Astrocyte of the cerebellum (primary cell): Measurements from ENCODE around the gene CTDNEP1.
A peak's percentile ranks its signal among the peaks of the same experiment; 100 is the strongest.
"Not testable (repeated sequence)": the region's sequence is repeated elsewhere in the genome, so short reads cannot be mapped to it uniquely, and the experiment has no call there.

Experiments used
- DNase-seq: peaks from one replicate; pipeline ENCODE4 v3.0.0-alpha.2; 2011; ENCODE audit warnings: low read depth
- H3K4me3 ChIP-seq: 2 replicates; pipeline ENCODE4 v1.5.1; 2011; ENCODE audit warnings: mild to moderate bottlenecking, low read depth, low read length, moderate library complexity
- in situ Hi-C: cut with HindIII; loops from 2 replicates; pipeline ENCODE4 v1.10.0; 2017; ENCODE audit warnings: low sequenced_read_pairs
- TF ChIP-seq, protein P1 (sequence below): IDR thresholded peaks from 2 replicates; pipeline ENCODE4 v1.5.1; 2012; ENCODE audit warnings: low read length, low read depth, moderate library complexity, mild to moderate bottlenecking; ENCODE audit errors: missing control alignments

The CTDNEP1 gene

GRCh38 chr17:7248796-7249195, 2.7 kb downstream of the CTDNEP1 start:
- no peak for DNase-seq
- in situ Hi-C loops = no loop called here
- TF ChIP-seq, protein P1, sequence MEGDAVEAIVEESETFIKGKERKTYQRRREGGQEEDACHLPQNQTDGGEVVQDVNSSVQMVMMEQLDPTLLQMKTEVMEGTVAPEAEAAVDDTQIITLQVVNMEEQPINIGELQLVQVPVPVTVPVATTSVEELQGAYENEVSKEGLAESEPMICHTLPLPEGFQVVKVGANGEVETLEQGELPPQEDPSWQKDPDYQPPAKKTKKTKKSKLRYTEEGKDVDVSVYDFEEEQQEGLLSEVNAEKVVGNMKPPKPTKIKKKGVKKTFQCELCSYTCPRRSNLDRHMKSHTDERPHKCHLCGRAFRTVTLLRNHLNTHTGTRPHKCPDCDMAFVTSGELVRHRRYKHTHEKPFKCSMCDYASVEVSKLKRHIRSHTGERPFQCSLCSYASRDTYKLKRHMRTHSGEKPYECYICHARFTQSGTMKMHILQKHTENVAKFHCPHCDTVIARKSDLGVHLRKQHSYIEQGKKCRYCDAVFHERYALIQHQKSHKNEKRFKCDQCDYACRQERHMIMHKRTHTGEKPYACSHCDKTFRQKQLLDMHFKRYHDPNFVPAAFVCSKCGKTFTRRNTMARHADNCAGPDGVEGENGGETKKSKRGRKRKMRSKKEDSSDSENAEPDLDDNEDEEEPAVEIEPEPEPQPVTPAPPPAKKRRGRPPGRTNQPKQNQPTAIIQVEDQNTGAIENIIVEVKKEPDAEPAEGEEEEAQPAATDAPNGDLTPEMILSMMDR = no peak
- no peak overlapping the region for H3K4me3 ChIP-seq

- no peak for DNase-seq
- TF ChIP-seq, protein P1 = no peak
- no peak overlapping the region for H3K4me3 ChIP-seq
- in situ Hi-C loops = no loop called here
Observed at GRCh38 chr17:7246779-7247178, 4.8 kb downstream of the CTDNEP1 start.

- in situ Hi-C loops, DNase-seq, H3K4me3 ChIP-seq: not testable (repeated sequence)
Observed at GRCh38 chr17:7243838-7244237, 7.7 kb downstream of the CTDNEP1 start.

DNA sequence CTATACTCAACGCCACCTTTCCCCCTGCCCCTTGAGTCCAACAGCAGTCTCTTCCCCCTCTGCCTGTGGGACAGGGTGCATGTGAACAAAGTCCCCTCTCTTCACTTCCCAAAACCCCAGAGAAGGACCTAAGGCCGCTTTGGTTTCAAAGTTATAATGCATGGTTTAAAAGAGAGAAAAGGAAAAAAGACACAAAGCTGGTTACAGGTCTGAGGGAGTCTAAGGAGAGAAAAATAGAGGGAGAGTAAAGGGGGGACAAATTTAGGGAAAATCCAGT, 8.1 kb downstream of the CTDNEP1 start:
- peak overlapping the region; percentile 98 for H3K4me3 ChIP-seq
- TF ChIP-seq, protein P1 = no peak
- in situ Hi-C loops = no loop called here
- DNase-seq = no peak

- in situ Hi-C loops = no loop called here
- DNase-seq = peak; percentile 92
- peak overlapping the region; percentile 98 for H3K4me3 ChIP-seq
- TF ChIP-seq, protein P1 = no peak
Observed at GRCh38 chr17:7242717-7243452, 8.6 kb downstream of the CTDNEP1 start.

GRCh38 chr17:7241783-7242716, 9.5 kb downstream of the CTDNEP1 start, which contains the start of gene GABARAP:
Gene GABARAP (minus strand): TSS chr17:7242449. CDS start chr17:7242330, 119 bp downstream.
- H3K4me3 ChIP-seq = peak within 1 kb of the TSS; percentile 98
- peak; percentile 75 for DNase-seq
- in situ Hi-C loops = no loop called here
- TF ChIP-seq, protein P1 = no peak
